GM12872 (cell line): ENCODE measurements around the gene CENPX.

Source experiments
- TF ChIP-seq, protein P1 (sequence below): IDR thresholded peaks from 3 replicates; pipeline ENCODE4 v1.5.1; 2011; ENCODE audit warnings: low read depth, mild to moderate bottlenecking, low read length, moderate library complexity; ENCODE audit not compliant: insufficient read depth

The CENPX gene

DNA sequence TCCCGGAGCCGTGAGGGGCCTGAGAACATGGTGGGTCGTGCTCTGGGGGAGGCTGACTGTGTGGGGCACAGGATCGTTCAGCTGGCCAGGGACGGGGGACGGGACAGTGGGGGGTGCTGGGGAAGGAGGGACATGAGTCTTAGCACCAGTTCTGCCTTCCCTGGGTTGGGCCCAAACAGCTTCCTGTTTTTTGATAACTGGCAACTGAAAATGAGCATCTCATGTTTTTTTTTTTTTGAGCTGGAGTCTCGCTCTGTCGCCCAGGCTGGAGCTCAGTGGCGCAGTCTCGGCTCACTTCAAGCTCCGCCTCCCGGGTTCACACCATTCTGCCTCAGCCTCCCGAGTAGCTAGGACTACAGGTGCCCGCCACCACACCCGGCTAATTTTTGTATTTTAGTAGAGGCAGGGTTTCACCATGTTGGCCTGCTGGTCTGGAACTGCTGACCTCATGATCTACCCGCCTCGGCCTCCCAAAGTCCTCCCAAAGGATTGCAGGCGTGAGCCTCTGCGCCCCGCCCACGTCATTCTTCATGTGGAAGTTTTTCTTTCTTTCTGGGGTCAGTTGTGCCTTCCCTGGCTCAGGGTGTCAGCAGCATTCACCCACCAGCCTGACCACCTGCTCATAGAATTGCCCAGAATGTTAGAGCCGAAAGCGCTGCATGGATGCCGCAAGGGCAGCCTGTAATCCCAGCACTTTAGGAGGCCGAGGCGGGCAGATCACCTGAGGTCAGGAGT is 38.9 kb downstream of the CENPX start:
- TF ChIP-seq, protein P1, sequence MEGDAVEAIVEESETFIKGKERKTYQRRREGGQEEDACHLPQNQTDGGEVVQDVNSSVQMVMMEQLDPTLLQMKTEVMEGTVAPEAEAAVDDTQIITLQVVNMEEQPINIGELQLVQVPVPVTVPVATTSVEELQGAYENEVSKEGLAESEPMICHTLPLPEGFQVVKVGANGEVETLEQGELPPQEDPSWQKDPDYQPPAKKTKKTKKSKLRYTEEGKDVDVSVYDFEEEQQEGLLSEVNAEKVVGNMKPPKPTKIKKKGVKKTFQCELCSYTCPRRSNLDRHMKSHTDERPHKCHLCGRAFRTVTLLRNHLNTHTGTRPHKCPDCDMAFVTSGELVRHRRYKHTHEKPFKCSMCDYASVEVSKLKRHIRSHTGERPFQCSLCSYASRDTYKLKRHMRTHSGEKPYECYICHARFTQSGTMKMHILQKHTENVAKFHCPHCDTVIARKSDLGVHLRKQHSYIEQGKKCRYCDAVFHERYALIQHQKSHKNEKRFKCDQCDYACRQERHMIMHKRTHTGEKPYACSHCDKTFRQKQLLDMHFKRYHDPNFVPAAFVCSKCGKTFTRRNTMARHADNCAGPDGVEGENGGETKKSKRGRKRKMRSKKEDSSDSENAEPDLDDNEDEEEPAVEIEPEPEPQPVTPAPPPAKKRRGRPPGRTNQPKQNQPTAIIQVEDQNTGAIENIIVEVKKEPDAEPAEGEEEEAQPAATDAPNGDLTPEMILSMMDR = no peak

DNA sequence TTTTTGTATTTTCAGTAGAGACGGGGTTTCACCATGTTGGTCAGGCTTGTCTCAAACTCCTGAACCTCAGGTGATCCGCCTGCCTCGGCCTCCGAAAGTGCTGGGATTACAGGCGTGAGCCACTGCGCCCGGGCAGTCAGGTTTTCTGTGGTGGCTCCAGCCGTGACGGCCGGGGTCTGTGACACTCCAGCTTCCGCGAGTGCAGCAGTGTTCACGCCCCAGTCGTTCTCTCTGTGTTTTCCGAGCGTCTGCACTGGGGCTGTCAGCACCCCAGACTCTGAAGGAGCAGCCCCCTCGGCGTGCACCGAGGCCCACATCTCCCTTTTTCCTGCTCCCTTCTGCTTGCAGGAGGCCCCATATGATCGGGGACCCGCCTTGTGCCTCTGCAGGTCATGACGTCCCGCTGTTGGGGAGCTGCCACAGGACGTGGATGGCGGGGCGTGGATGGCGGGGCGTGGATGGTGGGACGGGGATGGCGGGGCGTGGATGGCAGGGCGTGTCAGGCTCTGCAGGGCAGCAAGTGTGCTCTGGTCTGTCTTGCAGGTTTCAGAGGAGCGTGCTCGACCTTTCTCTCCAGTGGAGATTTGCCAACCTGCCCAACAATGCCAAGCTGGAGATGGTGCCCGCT is 39.6 kb downstream of the CENPX start:
- TF ChIP-seq, protein P1 = no peak

DNA sequence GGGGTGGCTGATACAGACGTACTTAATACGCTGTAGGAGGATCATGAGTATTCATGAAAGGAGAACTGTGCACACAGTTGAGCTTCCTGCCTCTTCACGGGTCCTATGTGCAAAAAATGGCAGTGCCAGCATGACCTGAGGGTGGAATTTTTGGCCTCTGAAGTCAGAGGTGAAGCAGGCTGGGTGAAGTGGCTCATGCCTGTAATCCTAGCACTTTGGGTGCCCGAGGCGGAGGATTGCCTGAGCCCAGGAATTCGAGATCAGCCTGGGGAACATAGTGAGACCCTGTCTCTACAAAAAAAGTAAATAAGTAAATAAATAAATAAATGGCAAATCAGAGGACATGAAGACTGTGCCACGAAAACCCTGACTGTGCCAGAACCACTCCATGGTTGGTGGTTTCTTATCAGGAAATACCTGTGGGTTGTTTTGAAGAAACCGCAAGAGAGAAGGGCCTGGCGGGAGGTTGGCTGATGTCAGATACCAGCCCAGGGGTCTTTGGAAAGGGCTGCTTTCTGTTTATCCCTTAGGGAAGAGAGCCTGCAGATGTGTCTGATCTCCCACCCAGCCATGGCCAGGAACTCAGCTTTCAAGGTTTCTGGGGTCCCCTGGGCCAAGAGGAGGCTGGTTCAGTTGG is 41.9 kb downstream of the CENPX start:
- TF ChIP-seq, protein P1 = no peak

DNA sequence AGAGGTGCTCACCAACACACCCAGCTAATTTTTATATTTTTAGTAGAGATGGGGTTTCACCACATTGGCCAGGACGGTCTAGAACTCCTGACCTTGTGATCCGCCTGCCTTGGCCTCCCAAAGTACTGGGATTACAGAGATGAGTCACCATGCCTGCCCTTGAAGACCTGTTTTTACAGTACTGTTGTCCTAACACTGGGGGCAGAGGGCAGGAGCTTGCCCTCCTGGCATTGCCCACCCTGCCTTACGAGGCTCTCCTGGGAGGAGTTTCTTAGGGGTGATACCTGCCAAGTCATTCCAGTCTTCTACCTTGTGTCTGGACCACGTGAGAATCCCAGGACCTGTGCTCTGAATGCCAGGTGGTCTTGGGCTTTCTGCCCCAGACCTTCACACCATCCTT is 42.6 kb downstream of the CENPX start:
- TF ChIP-seq, protein P1 = no peak

DNA sequence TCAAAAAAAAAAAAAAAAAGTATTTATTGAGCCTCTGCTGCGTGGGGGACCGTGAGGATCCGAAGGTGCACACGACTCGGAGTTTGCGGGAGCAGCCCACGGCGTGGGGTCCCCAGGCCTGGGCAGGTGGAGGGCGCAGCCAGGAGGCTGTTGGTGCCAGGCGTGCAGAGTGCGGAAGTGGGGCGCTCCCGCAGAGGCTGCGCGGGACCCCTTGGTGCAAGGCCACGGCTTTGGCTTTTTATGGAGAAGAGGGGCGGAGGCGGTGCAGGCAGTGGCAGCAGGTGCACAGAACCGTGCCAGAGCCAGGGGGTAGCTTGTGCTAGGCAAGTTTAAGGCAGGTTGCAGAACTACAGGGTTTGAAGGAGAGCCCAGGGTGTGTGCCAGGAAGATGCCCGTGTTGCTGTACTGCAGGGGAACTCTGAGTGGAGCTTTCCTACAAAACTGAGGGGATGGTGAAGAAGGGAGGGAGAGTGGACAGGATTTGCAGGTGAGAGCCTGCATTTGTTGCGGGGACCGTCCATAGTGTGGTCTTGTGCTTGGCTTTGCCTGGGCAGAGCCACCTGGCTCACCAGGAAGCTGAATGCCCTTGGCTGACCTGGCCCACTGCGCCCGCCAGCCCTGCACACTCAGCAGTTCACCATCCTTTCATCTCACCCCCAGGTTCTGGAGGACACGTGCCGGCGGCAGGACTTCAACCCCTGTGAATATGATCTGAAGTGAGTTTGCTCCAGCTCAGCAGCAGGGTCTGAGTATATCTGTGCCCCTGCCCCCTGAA is 44.0 kb downstream of the CENPX start:
- TF ChIP-seq, protein P1 = no peak

DNA sequence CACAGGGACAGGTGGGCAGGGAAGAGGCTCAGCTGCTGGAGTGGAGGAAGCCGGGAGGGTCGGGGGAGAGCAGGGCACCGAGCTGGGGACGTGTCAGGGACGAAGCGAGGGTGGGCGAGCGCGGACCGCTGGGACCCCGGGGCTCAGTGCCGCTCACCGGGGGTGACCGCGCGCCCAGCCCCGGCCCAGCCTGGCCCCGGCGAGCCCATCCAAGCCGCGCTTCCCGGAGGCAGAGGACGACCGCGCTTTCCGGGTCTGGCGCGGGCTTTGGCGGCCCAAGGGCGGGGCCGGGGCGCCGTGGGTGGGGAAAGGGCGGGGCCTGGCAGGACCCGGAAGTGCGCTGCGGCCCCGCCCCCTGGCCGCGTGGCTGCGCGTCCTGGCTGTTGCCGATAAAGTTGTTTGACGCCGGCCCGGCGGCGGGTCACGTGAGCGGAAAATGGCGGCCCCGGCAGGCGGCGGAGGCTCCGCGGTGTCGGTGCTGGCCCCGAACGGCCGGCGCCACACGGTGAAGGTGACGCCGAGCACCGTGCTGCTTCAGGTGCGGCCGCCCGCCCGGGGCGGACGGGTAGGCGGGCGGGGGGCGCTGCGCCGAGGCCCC is 45.4 kb downstream of the CENPX start, which contains the start of gene ASPSCR1:
ASPSCR1 (plus strand) TSS at position 419 of the 598 bp plus-strand sequence; CDS start at position 437, 18 bp downstream.
- TF ChIP-seq, protein P1 = no peak
